Measurements from ENCODE around the gene RHOH.
A peak's percentile ranks its signal among the peaks of the same experiment; 100 is the strongest.

RHOH gene

DNA sequence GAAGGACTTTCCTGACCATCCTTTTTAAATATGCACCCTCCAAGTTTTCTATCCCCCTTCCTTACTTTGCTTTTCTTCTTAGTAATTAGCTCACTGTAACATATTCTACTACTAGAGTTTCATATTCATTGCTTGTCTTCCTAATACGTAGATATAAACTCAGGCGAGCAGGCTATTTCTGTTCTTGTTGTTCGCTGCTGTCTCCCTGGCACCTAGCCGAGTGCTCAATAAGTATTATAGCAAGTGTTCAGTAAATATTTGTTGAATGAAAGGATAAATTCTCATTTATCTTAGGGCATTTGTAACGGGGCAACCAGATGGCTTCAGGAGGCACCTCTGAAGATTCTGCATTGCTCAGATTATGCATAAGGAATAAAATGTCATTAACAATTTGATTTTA lies 6.8 kb upstream of the RHOH start:
- DNase-seq: no peak

GRCh38 chr4:40190465-40190864 lies 6.4 kb upstream of the RHOH start:
- no peak for DNase-seq

- DNase-seq: no peak
Measured at GRCh38 chr4:40190880-40191815, 5.7 kb upstream of the RHOH start.

DNA sequence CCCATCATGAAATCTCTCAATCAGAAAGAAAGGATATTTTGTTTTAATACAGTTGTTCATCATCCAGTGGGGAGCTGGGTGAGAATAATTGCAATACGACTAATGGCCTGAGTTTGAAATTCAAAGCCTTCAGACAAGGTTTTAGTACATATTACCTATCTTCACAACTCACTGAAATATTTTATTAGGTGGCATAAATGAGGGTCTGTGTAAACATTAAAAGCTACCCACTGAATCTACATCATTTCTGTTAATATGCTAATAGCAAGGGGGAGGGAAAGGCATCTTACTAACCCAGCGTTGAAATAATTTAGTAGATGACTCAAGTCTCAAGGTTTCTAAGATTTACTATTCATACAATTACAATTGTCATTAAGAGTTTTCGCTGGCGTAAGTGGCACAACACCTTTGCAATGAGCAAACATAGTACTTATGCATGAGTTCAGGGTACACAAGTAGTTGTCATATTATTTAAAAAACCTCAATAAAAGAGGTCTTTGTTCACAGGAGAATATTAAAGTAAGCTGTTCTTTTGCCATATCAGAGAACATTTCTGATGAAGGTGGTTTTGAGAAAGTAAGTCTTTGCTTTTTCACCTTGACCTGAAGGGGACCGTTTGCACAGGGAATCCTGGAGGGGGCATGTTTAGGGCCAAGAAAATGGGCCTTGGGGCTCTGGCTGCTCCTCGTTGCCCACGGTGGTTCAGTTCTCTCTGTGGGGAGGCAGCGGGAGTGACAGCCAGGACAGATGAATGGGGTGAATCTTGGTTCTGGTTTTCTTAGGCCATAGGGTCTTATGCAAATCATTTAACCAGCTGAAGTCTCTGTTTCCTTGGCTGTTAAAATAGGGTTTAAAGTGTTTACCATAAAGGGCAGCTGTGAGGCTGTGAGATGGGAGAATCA lies 4.5 kb upstream of the RHOH start:
- DNase-seq: no peak

DNA sequence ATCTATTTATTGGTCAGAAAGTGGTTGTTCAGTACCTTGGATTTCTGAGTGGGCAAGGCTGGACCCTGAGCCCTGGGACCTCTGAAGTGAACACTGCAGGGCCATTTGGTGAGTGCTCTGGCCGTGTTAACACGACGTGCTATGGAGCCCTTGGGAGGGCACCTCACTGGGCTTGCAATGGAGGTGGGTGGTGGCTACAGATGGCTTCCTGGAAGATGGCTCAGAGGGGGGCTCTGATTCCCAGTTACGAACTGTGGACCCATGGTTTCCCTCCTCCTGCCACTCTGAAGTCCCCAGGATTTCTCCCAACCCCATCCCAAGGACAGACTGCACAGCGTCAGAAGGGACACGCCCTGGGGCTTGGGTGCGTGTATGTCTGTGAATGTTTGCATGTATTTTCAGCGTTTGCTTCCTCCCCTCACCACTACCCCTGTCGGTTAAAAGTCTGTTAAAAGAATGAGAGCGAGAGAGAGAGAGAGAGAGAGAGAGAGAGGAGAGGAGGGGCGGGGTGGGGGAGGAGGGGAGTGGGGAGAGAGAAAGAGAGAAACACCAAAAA lies 3.7 kb upstream of the RHOH start:
- DNase-seq: no peak

GRCh38 chr4:40193578-40193977 lies 3.3 kb upstream of the RHOH start:
- no peak for DNase-seq

DNA sequence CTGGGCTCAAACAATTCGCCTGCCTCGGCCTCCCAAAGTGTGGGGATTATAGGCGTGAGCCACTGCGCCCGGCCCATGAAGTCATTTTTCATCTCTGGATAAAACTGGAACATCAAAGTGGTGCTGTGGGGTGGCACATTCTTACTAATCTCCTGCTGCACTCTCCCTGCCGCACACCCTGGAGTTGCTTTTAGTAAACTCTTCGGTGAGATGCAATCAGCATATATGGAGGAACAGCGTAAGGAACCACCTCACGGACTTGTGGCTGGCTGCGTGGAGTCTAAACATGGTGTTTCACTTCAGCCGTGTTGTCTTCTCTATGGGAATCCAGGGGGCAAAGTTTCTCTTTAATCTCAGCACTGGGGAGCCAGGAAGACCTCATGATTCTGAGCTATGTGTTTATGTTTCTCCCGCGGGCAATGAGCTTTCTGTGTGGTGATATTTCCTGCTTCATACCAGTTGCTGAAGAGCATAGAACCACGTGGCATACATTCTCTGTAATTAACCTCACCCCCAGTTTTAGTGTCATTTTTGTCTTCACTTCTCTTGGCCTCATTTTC lies 2.1 kb upstream of the RHOH start:
- DNase-seq: no peak

GRCh38 chr4:40195182-40196177 lies 1.4 kb upstream of the RHOH start:
- no peak for DNase-seq

DNA sequence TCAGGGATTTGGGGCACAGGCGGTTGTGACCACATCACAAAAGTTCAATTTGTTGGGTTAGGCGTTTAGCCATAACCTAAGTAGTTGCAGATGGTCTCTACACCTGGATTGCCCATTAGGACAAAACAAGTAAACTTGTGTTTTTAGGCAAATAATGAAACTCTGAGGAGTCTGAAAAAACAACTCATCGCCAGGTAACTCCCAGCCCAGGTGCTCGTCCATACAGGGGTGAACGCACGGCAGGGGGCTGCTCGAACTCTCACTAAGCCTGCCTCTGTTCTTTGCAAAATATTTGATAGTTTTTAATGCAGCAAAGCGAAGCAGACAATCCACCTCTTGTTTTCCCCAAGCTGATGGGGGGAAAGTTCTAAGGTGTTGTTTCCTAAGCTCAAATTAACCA lies 559 bp upstream of the RHOH start:
- DNase-seq: no peak

GRCh38 chr4:40197879-40198689 lies 1.3 kb downstream of the RHOH start:
- DNase-seq: no peak

DNA sequence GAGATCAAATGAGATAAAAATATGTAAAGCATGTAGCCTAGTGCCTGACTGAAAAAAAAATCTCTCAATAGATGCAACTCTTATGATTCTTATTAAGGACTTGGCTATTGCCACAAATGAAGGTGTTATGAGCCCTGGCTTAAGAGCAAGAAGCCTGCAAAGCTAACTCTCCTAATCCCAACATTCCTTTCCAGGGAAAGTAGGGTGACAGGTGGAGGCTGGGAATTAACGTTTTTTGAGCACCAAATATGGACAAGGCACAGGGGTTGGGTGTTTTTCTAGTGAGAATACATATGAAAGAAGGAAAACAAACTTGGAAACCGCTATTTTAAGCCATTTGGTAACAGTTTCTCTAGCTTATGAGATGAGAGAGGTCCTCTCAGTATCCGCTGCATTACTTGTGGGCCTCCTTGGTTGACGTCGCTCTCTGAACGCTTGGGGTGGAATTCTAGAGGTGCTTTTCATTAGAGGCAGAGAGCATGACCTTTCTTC lies 2.4 kb downstream of the RHOH start:
- no peak for DNase-seq

DNA sequence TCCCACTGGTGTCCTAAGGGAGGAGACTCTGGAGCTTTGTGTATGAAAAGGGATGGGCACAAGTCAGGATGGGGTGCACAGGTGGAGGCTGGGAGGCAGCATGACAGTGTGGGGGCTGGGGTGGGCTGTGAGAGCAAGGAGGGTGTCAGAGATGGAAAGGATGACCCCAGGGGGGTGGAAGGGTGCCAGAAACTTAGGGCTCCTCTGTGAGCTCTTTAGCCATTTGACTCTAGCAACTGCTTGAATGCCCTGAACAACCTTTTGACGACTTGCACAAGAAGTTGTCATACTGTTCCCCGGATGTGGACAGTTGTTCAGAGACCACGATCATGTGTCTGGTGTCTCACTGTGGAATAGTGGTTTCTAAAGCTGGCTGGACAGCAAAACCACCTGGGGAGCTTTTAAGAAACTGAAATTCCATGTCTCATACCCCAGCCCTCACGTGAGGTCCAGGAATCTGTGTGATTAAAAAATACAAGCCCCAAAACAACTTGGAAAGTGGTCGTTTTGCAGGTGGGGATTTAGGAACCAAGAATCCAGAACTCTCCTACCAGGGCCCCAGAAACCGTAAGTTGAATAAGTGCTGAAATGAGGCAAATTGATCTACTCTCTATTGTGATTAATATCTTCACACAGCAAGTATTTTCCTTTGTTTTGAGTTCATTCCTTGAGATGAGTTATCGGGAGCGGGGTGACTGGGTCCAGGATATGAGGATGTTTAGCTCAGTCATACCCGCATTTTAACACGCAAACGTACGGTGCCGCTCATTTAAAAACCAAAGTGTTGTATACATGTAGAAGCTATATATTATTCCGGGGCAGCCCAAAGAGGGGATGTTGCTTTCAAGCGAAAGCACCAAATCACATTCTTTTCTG lies 3.4 kb downstream of the RHOH start:
- peak; percentile 70 for DNase-seq

DNA sequence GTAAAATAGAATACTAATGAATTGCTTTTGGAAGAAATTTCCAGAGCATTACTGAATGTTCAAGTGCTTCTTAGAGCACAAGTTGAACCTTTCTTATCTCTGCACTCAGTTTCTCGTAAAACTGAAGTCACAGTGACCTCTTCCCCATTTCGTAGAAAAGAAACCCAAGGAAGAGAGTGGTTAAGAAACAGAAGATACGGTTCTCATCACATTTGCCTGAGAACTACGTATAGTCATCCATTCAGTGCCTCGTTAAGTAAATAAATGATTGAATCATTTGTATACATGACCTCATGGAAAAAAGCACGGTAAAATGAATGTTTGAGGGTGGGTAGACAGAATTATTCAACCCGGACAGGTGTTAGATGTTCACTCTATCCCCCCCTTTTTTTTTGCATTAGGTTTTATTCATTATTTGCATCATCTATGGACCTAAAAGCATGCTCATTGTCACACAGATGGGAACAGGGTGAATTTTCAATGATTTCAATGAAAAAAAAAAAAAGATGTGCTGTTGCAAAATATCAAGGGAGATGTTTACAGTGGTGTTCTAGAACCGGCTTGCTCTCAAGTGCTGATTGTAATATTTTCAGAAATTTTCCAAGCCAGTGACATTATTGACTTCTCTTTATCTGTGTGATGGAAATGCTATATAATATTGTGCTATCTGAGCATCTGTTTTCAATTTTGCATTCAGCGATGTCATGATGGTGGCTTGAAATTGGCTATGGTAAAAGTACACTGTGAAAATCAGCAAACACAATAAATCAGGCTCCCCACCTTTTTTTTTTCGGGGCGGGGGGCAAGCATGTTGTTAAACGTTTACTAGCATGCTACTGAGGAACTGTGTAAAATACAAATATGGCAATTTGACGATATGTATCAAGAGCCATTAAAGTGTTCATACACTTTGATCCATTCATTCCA lies 4.3 kb downstream of the RHOH start:
- no peak for DNase-seq

DNA sequence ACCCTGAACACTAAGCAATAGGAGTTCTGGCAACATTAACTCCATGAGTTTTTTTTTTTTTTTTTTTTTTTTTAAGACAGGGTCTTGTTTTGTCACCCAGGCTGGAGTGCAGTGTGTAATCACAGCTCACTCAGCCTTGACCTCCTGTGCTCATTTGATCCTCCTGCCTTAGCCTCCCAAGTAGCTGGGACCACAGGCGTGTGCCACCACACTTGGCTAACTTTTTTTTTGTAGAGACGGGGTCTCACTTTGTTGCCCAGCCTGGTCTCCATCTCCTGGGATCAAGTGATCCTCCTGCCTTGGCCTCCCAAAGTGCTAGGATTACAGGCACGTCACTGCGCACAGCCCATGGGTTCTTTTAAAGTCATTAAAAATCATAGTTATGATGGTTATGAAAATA lies 5.1 kb downstream of the RHOH start:
- no peak for DNase-seq

DNA sequence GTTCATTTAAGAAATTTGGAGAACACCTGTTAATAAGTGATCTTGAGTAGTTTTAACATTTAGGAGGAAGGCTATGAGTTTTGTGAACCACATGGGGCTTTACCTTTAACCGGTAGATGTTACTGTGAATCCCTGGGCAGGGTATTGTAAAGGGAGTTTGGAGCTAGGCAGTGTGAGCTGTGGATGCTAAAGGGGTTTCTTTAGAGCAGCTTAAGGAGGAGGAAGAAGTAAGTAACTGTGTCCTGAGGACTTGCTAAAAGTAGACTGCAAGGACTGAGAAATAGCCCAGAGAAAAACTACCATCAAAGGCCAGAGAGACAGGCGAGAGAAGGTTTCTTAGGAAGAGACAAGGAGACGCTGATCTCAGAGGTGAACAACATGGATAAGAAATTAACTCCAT lies 5.6 kb downstream of the RHOH start:
- DNase-seq: no peak

DNA sequence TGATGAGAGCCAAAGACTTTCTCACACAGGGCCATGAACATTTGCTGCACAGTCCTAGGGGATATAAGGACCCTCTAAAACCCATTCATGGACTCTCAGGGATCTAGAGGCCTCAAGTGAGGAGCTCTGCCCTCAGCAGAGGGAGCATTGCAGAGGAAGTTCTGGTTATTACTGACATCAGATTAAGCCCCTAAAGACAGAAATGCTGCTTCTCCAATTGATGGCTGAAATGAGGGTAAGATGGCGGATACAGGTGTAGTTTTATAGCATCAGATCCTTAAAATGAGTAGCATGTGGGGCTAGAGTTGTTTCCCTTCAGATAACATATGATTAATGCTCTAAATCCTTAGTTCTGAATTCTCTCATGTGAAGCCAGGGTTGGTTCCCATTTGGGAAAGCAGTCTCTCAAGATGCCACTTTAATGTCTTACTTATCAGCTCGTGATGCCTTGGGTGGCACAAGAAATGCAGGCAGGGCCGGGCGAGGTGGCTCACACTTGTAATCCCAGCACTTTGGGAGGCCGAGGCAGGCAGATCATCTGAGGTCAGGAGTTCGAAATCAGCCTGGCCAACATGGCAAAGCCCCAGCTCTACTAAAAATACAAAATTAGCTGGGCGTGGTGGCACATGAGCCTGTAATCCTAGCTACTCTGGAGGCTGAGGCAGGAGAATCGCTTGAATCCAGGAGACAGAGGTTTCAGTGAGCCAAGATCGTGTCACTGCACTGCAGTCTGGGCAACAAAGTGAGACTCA lies 7.9 kb downstream of the RHOH start:
- DNase-seq: no peak

DNA sequence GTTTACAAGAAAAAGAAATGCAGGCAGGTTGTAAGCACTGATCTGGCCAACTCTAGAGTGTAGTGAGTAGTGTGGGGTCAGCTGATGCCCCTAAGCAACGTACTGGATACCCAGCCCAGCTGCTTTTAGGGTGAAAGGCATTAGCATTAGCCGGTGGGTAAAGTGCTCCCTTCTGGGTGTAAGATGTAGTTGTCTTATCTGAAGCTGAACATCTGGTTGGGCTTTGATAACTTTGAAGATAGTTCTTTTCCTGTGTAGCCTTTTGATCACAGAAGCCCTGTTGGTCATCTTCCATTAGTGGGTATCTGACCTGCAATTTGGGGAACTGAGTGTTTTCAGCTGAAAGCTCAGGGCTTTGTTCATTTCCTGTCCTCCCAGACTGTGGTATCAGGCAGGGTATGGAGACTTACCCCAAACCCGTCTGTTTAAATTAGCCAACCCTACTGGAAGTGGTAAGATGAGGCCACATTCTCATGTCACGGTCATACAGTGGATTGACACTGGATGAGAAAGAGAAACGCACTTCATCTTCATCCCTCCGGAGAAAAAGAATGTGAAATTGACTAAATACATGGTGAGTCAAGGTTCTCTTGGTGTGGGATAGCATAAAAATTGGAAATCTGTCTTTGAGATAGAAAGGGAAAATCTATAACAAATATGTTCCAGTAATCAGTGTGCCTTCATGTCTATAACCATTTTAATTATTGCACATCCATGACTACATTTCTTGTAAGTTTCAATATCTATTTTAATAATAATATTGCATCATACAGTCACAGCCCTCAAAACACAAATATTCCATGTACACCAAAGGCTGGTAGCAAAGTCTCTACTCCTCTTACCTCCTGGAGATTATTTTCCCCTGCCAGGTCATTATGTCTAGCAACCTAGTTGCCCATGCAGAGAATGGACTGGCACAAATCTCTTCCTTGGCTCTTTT lies 8.7 kb downstream of the RHOH start:
- no peak for DNase-seq
